GM12874 (cell line): Measurements from ENCODE around the gene CNN2.

Experiments used
- TF ChIP-seq, protein P1 (sequence below): IDR thresholded peaks from 2 replicates; pipeline ENCODE4 v1.5.1; 2011; ENCODE audit warnings: low read depth, mild to moderate bottlenecking, control low read depth, low read length, moderate library complexity; ENCODE audit not compliant: insufficient read depth

CNN2 gene

DNA sequence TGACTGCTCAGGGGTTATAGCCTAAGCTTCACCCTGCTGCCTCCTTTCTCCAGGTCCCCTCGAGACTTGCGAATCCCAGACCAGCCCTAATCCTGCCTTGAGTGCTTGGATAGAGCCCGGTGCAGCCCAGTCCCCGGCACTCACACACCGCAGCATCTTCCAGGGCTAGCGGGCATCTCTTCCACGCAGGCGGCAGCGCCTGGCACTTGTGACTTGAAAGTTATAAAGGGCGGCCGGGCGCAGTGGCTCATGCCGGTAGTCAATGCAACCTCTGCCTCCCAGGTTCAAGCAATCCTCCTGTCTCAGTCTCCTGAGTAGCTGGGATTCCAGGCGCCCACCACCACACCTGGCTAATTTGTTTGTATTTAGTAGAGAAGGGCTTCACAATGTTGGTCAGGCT, 40.3 kb upstream of the CNN2 start:
- TF ChIP-seq, protein P1, sequence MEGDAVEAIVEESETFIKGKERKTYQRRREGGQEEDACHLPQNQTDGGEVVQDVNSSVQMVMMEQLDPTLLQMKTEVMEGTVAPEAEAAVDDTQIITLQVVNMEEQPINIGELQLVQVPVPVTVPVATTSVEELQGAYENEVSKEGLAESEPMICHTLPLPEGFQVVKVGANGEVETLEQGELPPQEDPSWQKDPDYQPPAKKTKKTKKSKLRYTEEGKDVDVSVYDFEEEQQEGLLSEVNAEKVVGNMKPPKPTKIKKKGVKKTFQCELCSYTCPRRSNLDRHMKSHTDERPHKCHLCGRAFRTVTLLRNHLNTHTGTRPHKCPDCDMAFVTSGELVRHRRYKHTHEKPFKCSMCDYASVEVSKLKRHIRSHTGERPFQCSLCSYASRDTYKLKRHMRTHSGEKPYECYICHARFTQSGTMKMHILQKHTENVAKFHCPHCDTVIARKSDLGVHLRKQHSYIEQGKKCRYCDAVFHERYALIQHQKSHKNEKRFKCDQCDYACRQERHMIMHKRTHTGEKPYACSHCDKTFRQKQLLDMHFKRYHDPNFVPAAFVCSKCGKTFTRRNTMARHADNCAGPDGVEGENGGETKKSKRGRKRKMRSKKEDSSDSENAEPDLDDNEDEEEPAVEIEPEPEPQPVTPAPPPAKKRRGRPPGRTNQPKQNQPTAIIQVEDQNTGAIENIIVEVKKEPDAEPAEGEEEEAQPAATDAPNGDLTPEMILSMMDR: no peak

DNA sequence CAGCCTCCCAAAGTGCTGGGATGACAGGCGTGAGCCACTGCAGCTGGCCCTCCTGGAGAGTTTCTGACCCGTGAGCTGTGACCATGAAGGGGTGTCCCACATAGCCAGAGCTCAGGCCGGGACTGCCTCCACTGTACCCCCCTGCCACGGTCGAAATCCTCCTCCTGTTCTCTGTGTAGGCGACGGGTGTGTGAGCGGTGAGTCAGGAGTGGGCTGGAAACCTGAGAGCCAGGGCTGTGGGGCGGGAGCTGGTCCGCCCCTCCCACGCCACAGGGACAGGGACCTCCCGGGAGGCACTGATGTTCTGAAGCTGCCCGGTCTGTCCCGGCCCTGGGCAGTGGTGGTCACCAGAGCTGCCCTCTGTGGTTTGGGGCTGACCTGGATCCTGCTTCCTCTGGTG, 38.3 kb upstream of the CNN2 start:
- TF ChIP-seq, protein P1: no peak

DNA sequence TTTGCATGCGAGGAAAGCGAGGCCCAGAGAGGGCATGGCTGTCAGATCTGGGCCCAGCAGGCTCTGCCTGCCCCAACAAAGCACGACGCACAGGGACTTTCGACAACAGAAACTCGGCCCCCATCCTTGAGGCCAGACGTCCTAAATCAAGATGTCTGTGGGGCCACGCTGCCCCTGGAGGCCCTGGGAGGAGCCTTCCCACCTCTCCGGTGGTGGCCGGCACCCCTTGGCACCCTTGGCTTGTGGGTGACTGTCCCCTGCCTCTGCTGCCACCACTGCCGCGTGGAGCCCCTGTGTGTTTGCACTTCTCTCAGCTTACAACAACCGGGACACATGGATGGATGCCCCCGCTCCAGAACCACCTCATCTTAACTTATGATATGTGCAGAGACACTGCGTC, 37.9 kb upstream of the CNN2 start:
- TF ChIP-seq, protein P1: no peak

DNA sequence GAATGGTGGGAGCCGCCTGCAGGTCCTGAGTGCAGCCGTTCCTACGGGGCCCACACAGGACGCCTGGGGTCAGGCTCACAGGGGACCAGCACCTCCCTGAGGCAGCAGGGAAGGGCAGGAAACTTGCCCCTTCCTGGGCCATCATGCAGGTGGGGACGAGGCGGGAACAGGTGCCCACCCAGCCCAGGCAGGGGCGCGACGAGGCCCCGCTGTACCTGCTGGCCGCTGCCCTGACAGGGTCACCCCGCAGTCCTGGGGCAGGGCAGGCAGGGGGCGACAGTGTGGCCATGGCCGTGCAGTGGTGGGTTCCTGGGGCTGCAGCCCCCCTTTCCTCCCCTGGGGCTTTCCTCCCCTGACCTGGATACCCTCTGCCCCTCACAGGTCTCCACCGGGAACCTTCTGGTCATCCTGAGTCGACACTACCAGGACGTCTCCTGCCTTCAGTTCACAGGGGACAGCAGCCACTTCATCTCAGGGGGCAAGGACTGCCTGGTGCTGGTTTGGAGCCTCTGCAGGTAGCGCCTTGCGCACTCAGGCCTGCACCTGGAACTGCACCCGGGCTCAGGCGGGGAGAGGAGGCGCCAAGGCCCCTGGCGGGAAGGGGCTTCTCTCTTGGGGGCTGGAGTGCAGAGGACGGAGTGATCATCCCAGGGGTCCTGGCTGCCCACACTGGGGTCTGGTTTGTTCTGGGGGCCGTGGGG, 36.9 kb upstream of the CNN2 start:
- TF ChIP-seq, protein P1: peak; percentile 48

DNA sequence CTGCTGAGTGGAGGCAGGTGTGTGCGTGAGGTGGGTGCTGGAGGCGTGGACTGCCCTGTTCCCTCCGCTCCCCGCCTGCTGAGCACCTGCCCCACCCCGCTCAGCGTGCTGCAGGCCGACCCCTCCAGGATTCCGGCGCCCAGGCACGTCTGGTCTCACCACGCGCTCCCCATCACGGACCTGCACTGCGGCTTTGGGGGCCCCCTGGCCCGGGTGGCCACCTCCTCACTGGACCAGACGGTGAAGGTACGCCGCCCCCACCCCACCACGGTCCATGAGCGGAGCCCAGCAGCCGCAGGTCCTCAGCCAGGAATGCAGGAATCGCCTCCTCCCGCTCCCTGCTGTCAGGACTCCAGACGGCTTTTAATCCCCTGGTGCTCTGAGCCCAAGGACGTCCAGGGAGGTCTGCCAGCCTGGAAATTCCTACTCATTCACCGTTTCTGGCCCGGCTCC, 36.3 kb upstream of the CNN2 start:
- TF ChIP-seq, protein P1: no peak

DNA sequence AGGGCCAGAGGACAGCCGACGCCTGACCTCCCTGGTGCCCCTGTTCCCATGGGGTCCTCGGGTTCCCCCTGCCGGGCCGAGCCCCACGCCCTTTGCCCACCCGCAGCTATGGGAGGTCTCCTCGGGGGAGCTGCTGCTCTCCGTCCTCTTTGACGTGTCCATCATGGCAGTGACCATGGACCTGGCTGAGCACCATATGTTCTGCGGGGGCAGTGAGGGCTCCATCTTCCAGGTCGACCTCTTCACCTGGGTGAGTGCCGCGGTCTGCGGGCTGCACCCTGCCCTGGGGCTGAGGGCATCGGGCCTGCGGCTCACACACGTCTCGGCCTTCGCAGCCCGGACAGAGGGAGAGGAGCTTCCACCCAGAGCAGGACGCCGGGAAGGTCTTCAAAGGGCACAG, 35.7 kb upstream of the CNN2 start:
- TF ChIP-seq, protein P1: no peak

DNA sequence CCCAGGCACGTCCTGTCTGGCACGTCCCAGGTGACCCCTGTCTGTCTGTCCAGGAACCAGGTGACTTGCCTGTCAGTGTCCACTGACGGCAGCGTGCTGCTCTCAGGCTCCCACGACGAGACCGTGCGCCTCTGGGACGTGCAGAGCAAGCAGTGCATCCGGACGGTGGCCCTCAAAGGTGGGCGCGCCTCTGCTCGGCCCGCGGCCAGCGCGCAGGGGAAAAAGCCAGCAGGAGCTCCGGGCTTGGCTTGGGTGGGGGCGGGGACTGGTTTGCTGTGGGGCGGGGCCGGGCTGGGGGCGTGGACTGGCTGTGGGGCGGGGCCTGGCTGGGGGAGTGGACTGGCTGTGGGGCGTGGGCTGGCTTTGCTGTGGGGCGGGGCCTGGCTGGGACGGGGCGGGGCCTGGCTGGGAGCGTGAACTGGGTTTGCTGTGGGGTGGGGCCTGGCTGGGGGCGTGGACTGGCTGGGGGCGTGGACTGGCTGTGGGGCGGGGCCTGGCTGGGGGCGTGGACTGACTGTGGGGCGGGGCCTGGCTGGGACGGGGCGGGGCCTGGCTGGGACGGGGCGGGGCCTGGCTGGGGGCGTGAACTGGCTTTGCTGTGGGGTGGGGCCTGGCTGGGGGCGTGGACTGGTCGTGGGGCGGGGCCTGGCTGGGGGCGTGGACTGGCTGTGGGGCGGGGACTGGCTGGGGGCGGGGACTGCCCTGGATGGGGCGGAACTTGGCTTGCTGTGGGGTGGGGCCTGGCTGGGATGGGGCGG, 35.1 kb upstream of the CNN2 start:
- TF ChIP-seq, protein P1: no peak
